ENCODE results near the gene ECD.

The ECD gene

DNA sequence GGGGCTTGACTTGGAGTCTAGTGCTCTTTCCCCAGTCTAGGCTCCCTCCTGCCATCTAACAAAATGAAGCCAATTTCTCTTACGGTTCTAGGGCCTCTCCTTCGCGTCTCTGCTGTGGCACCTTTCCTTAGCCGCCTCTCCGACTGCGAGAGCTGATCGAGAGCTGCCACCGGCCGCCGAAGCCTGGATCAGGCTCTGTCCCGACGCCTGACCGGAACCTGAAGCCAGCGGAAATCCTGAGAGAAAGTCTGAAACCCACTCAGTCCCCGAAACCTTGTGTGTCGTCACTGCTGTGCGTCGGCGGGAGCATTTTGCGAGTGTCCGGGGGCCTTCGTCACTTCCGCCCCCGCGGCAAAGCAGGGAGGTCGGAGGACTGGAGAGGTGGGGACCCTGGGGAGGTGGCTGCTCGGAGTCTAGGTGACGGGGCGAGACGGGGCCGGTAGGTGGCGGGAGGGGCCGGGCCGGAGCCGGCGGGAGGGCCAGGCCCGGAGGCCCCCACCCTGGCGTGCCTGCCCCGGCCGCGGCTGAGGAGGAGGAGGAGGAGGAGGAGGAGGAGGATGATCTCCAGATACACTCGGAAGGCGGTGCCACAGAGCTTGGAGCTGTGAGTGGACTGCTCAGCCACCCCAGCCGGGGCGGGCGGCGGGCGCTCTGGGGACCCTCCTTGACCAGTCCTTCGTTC is at the start of gene ECD, which contains the start of gene FAM149B1:
Gene ECD (minus strand): TSS at position 226 of the 682 bp plus-strand sequence. CDS start 4,071 bp downstream, outside the sequence.
Gene FAM149B1 (plus strand): TSS at position 337 of the 682 bp plus-strand sequence. CDS start 221 bp downstream, at position 558.
- peak; percentile 84 for DNase-seq (ENCODE audit: low spot score)
- peak; percentile 74 for FAIRE-seq

DNA sequence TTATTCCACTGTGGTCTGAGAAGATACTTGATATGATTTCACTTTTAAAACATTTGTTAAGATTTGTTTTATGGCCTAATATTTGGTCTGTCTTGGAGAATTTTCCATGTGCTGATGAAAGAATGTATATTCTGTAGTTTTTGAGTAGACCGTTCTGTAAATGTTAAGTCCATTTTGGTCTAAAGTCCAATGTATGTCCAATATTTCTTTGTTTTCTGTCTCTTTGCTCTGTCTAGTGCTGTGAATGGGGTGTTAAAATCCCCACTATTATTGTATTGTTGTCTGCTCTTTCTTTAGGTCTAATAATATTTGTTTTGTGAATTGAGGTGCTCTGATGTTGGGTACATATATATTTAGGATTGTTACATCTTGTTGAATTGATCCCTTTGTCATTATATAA is 47.9 kb upstream of the ECD start:
- FAIRE-seq = no peak
- no peak for DNase-seq (ENCODE audit: low spot score)

DNA sequence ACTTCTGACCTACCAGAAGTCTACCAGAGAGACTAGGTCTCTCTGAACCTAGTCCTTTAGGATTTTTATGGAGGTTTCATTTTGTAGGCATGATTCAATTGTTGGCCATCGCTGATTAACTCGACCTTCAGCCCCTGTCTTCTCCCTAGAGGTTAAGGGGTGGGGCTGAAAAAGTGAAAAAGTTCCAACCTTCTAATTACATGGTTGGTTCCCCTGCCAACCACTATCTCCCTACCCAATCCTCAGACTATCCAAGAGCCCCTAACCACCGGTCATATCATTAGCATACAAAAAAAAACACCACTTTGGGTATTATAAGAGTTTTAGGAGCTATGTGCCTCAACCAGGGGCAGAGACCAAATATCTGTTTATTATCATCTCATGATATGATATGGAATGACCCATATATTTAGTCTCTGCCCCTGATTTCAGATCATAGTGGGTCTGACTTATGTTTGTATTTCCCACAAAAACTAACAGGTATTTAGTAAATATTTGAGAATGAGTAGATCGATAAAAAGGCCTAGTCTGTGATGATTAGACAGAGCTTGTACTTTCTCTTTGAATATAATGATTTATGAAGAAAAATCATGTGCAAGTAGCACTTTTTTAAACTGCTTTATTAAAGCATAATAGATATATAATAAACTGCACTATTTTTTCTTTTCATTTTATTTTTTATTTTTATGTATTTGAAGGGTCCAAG is 43.5 kb upstream of the ECD start:
- no peak for DNase-seq (ENCODE audit: low spot score)
- no peak for FAIRE-seq

DNA sequence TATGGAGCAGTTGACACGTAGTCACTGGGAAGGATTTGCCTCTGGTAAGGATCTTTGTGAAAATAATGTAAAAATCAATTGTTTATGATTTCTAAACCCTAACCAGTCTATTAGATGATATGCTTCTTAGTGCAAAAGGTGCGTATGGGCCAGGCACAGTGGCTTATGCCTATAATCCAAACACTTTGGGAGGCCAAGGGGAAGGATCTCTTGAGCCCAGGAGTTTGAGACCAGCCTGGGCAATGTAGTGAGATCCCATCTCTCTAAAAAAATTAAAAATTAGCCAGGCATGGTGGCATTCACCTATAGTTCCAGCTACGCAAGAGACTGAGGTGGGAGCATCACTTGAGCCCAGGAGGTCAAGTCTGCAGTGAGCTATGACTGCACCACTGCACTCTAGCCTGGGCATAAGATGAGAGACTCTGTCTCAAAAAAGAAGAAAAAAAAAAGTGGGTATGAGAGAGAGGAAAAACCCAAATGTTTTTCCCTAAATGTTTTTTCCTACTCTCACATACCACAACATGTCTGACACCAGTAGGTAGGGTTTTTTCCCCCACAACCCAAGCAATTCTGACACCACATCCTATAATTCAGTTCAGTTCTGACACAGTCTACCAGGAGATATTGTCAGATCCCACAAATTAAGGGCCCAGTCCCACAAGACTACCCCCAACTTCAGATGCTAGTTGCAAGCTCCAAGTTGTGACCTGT is 42.7 kb upstream of the ECD start:
- FAIRE-seq = no peak
- no peak for DNase-seq (ENCODE audit: low spot score)

DNA sequence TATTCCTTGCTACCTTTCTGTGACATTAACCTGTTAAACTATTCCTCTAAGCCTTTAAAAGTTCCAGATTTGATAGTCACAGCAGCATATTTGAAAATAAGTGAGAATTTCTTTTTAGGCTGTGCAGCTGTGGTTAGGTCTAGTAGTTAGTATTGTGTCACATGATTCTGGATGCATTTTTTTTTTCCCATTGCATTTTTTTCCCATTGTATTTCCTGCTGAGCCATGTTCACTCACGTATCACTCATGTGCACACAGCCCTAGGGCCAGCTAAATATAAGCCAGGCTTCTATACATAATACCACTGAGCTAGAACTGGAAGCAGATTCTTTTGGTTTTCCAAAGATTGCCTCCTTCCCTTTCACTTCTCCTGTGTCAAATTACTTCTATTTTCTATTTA is 41.9 kb upstream of the ECD start:
- DNase-seq (ENCODE audit: low spot score) (no peak), FAIRE-seq (peak; percentile 66)

DNA sequence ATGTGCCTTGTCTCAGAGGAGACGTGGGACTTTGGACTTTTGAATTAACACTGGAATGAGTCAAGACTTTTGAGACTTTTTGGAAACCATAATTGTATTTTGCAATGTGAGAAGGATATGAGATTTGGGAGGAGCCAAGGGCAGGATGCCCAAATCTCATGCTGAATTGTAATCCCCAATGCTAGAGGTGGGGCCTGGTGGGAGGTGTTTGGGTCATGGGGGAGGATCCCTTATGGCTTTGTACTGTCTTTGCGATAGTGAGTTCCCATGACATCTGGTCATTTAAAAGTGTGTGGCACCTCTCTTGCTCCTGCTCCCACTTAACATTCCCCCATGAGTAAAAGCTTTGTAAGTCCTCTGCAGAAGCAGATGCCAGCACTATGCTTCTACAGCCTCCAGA is 40.1 kb upstream of the ECD start:
- FAIRE-seq = no peak
- DNase-seq (ENCODE audit: low spot score) = no peak

DNA sequence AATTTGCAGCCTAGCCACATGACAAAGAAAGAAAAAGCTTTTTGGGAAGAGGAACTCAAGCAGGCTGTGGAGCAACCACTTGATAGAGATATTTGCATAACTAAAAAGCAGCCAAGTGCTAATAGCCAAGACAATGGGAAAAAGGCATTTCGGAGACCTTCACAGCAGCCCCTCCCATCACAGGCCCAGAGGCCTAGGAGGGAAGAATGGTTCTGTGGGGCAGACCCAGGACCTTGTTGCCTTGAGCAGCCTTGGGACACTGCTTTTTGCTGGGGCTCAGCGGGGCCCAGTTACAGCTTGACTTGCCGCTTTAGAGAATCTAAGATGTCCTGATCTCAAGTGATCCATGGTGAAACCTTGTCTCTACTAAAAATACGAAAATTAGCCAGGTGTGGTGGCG is 38.6 kb upstream of the ECD start:
- DNase-seq (ENCODE audit: low spot score) (no peak), FAIRE-seq (no peak)

DNA sequence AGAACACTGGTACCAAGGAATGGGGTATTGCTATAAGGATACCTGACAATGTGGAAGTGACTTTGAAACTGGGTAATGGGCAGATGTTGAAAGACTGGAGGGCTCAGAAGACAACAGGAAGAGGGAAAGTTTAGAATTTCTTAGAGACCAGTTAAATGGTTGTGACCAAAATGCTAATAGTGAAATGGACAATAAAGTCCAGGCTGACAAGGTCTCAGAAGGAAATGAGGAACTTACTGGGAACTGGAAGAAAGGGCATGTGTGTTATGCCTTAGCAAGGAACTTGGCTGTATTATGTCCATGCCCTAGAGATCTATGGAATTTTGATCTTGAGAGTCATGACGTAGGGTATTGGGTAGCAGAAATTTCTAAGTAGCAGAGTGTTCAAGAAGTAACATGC is 38.1 kb upstream of the ECD start:
- FAIRE-seq (no peak), DNase-seq (ENCODE audit: low spot score) (no peak)

DNA sequence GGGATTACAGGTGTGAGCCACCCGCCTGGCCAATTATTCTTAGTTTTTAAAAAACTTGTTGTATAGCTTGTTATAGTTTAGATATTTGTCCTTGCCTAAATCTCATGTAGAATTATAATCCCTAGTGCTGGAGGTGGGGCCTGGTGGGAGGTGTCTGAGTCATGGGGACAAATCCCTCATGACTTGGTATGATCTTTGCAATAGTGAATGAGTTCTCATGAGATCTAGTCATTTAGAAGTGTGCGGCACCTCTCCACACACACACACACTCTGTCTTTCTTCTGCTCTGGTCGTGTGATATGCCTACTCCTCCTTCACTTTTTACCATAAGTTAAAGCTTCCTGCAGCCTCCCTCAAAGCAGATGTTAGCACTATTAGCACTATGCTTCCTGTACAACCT is 37.3 kb upstream of the ECD start:
- DNase-seq (ENCODE audit: low spot score) (no peak), FAIRE-seq (no peak)

DNA sequence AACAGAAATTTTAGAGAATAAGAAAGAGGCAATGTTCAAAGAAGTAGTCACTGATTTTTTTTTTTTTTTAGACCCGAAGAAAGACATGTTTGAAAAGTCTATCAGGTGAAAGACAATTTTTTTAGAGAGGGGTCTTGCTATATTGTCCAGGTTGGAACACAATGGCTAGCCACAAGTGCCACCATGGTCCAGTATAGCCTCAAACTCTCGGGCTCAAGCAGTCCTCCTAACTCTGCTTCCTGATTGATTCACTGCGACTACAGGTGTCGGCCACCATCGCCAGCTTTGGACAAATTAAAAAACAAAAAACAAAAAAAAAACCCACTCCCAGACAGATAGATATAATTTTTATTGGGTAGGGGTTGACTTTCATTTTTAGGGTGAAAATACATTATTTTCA is 22.4 kb upstream of the ECD start:
- FAIRE-seq = no peak

DNA sequence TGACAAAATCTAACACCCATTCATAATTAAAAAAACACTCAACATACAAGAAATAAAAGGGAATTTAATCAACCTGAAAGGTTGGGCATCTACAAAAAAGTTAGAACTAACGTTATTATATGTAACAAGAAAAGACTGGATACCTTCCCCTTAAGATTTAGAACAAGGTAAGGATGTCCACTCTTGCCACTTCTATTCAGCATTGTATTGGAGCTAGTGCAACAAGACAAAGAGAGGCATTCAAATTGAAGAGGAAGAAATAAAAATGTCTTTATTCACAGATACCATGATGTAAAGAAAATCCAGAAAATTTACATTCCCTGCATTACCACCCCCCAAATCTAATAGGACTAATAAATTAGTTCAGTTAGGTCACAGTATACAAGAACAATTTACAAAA is 18.5 kb upstream of the ECD start:
- no peak for FAIRE-seq

More for the DNA sequence above, 22.4 kb upstream of the ECD start:
- DNase-seq (ENCODE audit: low spot score) = no peak

DNA sequence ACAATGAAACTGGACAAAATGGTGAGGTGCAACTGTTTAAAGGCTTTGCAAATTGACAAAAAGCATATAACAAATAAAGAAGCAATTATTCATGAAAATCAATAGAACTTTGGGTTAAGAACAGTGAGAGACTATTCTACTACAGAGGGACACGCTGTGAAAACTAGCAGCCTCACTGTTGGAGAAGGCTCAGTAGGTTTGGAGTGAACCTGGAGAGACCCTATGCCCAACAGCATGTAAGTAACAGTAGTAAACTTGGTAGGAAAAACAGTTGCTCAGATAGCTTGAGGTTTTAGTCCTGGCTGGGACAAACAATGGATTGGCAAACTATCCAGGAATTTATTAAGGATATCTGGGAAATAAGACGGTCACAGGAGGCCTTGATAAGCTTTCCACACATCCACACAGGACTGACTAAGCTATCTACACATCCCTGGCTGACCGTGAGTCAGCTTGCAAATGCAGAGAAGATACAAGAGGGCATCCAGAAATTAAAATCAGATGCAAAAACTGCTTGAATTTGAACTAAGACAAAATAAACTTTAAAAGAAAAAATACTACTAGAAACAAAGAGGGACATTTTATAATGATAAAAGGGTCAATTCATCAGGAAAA is 16.0 kb upstream of the ECD start:
- no peak for FAIRE-seq
- no peak for DNase-seq (ENCODE audit: low spot score)

More for the DNA sequence above, 18.5 kb upstream of the ECD start:
- DNase-seq (ENCODE audit: low spot score) = no peak

DNA sequence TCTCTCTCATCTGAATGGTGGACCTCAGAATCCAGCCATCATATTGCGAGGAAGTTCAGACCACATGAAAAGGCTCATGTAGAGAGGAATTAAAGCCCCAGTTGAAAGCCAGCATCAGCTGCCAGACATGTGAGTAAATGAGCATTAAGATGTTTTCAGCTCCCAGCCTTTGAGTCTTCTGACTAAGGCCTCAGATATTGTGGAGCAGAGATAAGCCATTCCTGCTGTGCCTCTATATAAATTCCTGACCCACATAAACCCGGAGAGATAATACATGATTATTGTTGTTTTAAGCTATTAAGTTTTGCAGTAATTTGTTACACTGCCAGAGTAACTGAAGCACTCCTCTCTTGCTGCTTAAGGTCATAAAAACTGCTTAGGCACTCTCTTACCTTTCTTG is 14.8 kb upstream of the ECD start:
- no peak for FAIRE-seq
- DNase-seq (ENCODE audit: low spot score) = no peak

DNA sequence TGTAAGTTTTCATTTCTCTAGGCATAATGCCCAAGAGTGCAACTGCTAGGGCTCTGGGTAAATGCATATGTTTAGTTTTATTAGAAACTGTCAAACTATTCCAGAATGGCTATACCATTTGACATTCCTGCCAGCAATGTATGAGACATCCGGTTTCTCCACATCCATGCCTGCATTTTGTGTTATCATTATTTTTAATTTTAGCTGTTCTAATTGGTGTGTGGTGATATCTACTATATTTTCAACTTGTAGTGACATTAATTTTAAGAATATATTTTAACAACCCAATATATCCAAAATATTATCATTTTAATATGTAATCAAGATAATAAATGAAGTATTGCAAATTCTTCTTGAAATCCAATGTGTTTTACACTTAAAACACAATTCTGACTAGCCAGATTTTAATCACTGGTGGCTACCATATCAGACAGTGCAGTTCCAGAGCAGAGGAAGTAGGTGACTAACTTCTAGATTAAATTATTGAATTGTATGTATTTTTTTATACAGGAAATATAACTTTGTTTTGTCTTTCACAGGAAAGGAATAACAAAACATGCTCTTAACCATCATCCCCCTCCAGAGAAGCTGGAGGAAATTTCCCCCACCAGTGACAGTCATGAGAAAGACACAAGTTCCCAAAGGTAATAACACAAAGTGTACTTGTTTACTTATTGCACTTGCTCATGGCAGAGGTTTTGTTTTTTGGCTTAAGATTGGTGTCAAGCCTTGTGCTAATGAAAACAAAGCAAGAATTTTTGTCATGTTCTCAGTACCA is 6.5 kb upstream of the ECD start:
- FAIRE-seq (no peak), DNase-seq (ENCODE audit: low spot score) (no peak)

DNA sequence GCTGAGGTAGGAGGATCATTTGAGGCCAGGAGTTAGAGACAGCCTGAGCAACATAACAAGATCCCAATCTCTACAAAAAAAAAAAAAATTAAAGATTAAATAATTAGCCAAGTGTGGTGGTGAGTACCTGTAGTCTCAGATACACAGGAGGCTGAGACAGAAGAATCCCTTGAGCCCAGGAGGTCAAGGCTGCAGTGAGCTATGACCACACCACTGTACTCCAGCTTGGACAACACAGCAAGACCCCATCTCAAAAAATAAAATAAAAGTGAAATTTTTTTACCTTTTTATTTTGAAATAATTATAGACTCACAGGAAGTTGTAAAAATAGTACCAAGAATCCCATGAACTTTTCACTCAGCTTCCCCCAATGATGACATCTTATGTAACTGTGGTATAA is 5.1 kb upstream of the ECD start:
- DNase-seq (ENCODE audit: low spot score) (no peak), FAIRE-seq (no peak)

DNA sequence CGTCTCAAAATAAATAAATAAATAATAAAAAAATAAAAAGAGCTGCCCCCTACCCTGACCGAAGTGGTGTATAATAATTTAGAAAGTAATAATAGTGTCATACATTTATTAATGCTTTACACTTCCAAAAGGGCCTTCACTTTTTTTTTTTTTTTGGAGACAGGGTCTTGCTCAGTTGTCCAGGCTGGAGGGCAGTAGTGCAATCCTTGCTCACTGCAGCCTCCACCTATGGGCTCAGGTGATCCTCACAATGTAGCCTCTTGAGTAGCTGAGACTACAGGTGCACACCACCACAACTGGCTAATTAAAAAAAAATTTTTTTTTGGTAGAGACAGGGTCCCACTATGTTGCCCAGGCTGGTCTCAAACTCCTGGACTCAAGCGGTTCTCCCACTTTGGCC is 1.5 kb upstream of the ECD start:
- FAIRE-seq (no peak), DNase-seq (ENCODE audit: low spot score) (no peak)

DNA sequence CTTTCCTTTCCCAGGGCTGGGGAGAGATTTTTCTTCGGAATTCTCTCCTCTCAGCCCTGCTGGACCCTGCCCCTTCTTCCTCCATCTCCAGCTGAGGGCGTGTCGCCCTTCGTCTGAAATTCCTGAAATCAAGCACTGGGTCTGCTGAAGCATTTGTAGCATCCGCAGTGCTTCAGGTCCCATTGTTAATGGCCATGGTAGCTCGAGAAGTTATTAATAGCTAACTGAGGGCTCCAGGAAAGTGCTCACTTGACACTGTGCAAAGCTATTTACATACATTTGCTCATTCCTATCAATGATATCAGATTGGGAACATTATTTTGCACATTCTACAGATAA is 626 bp upstream of the ECD start:
- DNase-seq (ENCODE audit: low spot score) (peak; percentile 34), FAIRE-seq (no peak)

DNA sequence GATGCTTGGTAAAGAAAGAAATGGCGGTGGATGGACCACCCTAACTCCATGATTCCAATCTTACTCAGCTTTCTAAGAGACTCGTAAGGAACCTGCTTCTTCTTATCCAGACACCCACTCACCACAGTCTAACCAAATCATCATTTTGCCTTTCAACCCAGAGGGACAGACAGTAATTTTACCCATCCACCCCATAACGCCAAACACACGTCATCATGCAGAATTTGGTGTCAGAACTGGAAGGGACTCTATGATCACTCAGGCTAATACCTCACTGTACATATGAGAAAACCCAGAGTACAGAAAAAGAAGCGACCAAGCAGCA is 388 bp downstream of the ECD start:
- DNase-seq (ENCODE audit: low spot score) (no peak), FAIRE-seq (no peak)

DNA sequence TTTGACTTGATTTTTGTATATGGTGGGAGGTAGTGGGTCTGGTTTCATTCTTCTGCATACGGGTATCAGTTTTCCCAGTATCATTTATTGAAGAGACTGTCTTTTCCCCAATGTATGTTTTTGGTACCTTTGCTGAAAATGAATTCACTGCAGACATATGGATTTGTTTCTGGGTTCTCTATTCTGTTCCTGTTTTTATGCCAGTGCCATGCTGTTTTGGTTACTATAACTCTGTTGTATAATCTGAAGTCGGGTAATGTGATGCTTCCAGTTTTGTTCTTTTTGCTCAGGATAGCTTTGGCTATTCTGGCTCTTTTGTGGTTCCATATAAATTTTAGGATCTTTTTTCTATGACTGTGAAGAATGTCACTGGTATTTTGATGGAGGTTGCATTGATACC is 836 bp downstream of the ECD start:
- DNase-seq (ENCODE audit: low spot score) = no peak
- FAIRE-seq = no peak

DNA sequence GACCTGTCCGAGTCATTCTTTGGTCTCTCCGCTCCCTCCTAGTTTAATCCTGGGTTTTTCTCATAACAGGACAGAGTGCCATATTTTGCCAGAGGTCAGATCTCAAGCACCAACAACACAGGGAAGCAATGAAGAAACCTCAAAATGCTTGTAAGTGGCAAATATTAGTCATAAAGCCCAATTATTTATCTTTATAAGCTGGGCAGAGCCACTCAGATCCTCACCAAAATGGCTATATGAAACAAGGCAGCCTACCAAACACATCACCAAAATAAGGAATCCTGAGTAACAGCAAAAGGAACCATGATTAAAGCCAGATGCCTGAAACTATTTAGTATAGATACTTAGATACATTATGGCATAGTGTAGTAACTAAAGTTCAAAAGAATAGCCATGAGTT is 4.7 kb downstream of the ECD start:
- DNase-seq (ENCODE audit: low spot score) (no peak), FAIRE-seq (no peak)

DNA sequence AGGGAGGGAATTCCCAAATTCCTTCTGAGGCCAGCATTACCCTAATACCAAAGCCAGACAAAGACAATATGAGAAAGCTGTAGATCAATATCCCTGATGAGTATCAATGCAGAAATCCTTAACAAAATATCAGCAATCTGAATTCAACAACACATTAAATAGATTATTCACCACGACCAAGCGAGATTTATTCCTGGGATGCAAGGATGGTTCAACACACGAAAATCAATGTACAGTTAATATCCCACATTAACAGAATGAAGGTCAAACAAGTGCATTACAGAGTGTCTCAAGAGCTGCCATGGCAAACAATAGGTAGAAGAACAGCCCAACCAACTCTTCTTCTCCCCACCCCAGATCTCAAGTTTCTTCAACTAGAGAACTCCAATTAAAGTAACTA is 6.1 kb downstream of the ECD start:
- FAIRE-seq (no peak), DNase-seq (ENCODE audit: low spot score) (no peak)

DNA sequence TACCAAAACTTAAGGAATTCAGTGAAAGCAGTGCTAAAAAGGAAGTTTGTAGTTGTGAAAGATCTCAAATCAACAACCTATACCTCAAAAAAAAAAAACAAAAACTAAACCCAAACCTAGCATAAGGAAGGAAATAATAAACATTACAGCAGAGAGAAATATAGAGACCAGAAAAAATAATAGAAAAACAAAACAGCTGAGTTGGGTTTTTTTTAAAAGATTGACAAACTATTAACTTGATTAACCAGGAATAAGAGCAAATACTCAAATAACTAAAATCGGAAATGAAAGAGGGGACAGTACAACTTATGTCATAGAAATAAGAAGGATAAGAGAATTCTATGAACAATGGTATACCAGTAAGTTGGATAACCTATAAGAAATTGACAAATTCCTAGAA is 6.7 kb downstream of the ECD start:
- DNase-seq (ENCODE audit: low spot score) (no peak), FAIRE-seq (no peak)
